K562 (cell line): Measurements from ENCODE around the gene THADA.

ENCODE experiments used
- STAG1 ChIP-seq: sonication (generic); formaldehyde crosslinking; IDR thresholded peaks from 2 replicates; pipeline ENCODE4 v1.5.0; 2020; ENCODE audit warnings: missing genetic modification reagents, borderline replicate concordance
- XRCC3 ChIP-seq: fragments of 450-650 bp; IDR thresholded peaks from 2 replicates; pipeline ENCODE4 v1.6.1; 2017; ENCODE audit warnings: mild to moderate bottlenecking, moderate library complexity
- YY1 ChIP-seq, 3 experiments: IDR thresholded peaks; 2 replicates each; pipeline ENCODE4 v1.6.1; 2011; ENCODE audit warnings: low read length in 2 of 3, mild to moderate bottlenecking in 2 of 3, moderate library complexity in 2 of 3, borderline replicate concordance in 1 of 3, control low read depth in 1 of 3, low read depth in 1 of 3; ENCODE audit not compliant: insufficient read depth in 3 of 3, insufficient replicate concordance in 2 of 3, control insufficient read depth in 1 of 3, insufficient read length in 1 of 3; ENCODE audit errors: extremely low read depth in 1 of 3
- ZC3H11A ChIP-seq: IDR thresholded peaks from 2 replicates; pipeline ENCODE4 v1.6.1; 2012; ENCODE audit warnings: low read depth, low read length, improper control_type of control experiment
- TF ChIP-seq, protein P1 (sequence below), 2 experiments: fragments of 450-650 bp; formaldehyde crosslinking in 1 of 2; IDR thresholded peaks; 2 replicates each; pipeline versions ENCODE4 v1.4.0 to v1.6.1; 2014 to 2020; ENCODE audit warnings: mild to moderate bottlenecking in 2 of 2, borderline replicate concordance in 1 of 2, low read depth in 1 of 2
- TF ChIP-seq, protein P2 (sequence below), 2 experiments: fragments of 450-650 bp; IDR thresholded peaks; 2 replicates each; pipeline ENCODE4 v1.6.1; 2016

DNA sequence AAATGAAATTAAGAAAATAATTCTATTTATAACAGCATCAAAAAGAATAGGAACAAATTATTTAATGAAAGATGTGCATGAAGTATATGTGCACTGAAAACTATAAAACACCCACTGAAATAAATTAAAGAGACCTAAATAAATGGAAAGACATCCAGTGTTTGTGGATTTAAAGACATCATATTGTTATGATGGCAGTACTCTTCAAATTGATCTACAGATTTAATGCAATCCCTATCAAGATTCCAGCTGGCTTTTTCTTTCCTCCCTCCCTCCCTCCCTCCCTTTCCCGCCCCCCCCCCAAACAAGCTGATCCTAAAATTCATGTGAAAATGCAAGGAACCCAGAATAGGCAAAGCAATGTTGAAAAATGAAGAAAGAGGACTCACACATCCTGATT, 285.9 kb downstream of the THADA start:
- TF ChIP-seq YY1 (IDR thresholded peaks at IDR 0.05; ENCODE audit: borderline replicate concordance in 1 of 3, control insufficient read depth in 1 of 3, extremely low read depth in 1 of 3, insufficient read depth in 3 of 3, insufficient read length in 1 of 3, insufficient replicate concordance in 2 of 3, low read depth in 1 of 3, low read length in 2 of 3) (no peak), ZC3H11A (no peak), XRCC3 (no peak), STAG1 (CRISPR knock-in tag) (no peak)
- TF ChIP-seq, protein P1, sequence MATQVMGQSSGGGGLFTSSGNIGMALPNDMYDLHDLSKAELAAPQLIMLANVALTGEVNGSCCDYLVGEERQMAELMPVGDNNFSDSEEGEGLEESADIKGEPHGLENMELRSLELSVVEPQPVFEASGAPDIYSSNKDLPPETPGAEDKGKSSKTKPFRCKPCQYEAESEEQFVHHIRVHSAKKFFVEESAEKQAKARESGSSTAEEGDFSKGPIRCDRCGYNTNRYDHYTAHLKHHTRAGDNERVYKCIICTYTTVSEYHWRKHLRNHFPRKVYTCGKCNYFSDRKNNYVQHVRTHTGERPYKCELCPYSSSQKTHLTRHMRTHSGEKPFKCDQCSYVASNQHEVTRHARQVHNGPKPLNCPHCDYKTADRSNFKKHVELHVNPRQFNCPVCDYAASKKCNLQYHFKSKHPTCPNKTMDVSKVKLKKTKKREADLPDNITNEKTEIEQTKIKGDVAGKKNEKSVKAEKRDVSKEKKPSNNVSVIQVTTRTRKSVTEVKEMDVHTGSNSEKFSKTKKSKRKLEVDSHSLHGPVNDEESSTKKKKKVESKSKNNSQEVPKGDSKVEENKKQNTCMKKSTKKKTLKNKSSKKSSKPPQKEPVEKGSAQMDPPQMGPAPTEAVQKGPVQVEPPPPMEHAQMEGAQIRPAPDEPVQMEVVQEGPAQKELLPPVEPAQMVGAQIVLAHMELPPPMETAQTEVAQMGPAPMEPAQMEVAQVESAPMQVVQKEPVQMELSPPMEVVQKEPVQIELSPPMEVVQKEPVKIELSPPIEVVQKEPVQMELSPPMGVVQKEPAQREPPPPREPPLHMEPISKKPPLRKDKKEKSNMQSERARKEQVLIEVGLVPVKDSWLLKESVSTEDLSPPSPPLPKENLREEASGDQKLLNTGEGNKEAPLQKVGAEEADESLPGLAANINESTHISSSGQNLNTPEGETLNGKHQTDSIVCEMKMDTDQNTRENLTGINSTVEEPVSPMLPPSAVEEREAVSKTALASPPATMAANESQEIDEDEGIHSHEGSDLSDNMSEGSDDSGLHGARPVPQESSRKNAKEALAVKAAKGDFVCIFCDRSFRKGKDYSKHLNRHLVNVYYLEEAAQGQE (IDR thresholded peaks at IDR 0.05; ENCODE audit: borderline replicate concordance) = no peak
- TF ChIP-seq, protein P1 (CRISPR knock-in tag; IDR thresholded peaks at IDR 0.05; ENCODE audit: low read depth) = no peak
- TF ChIP-seq, protein P2, sequence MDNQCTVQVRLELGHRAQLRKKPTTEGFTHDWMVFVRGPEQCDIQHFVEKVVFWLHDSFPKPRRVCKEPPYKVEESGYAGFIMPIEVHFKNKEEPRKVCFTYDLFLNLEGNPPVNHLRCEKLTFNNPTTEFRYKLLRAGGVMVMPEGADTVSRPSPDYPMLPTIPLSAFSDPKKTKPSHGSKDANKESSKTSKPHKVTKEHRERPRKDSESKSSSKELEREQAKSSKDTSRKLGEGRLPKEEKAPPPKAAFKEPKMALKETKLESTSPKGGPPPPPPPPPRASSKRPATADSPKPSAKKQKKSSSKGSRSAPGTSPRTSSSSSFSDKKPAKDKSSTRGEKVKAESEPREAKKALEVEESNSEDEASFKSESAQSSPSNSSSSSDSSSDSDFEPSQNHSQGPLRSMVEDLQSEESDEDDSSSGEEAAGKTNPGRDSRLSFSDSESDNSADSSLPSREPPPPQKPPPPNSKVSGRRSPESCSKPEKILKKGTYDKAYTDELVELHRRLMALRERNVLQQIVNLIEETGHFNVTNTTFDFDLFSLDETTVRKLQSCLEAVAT (IDR thresholded peaks at IDR 0.05) = no peak
